ENCODE results near the gene CCDC180. TPM values are rescaled to one million over a fixed set of nuclear protein-coding genes. Genes with fewer than 3 reads are reported as not detected.

Gene CCDC180
- polyA plus RNA-seq, 1 of the 3 experiments (the other 2 are of a cell fraction): 1.0 TPM

- CTCF ChIA-PET: no interaction called here
- no peaks in the 10 kb centered on the region for H3K79me2 ChIP-seq (ENCODE audit: insufficient read depth)
- H3K9ac ChIP-seq: no peak overlapping the region
- POLR2A ChIA-PET: no interaction called here
- WGBS (ENCODE audit: low lambda C conversion rate): 91% methylated on average over 29 of the region's 29 CpGs
- no peak overlapping the region for H3K4me3 ChIP-seq (ENCODE audit: low read depth in 2 of 2, low read length in 1 of 2)
- no peak overlapping the region for H3K4me2 ChIP-seq
- no peaks in the 10 kb centered on the region for H4K20me1 ChIP-seq (ENCODE audit: insufficient read depth)
- H3K36me3 ChIP-seq (replicated peaks in 1 of 2; ENCODE audit: control insufficient read depth in 1 of 2, insufficient read depth in 2 of 2, low read length in 1 of 2): no peaks in the 10 kb centered on the region
- H3K9me3 ChIP-seq: no peaks in the 10 kb centered on the region
- TF ChIP-seq IRF3 (IDR thresholded peaks at IDR 0.05; ENCODE audit: low read depth, low read length): no peak
- no peak for TF ChIP-seq SIN3A (IDR thresholded peaks at IDR 0.05; ENCODE audit: borderline replicate concordance, low read depth, low read length)
- TF ChIP-seq EP300 (IDR thresholded peaks at IDR 0.05; ENCODE audit: borderline replicate concordance in 1 of 2, low read depth in 1 of 2, low read length in 1 of 2): no peak
- no peak for TF ChIP-seq MXI1 (IDR thresholded peaks at IDR 0.05; ENCODE audit: low read depth, low read length)
- TF ChIP-seq JUND (IDR thresholded peaks at IDR 0.05): no peak
- no peak for TF ChIP-seq REST (IDR thresholded peaks at IDR 0.05; ENCODE audit: low read depth, low read length)
- no peak for TF ChIP-seq RXRA (IDR thresholded peaks at IDR 0.05; ENCODE audit: borderline replicate concordance, low read depth)
- no peak for TF ChIP-seq MEF2A (IDR thresholded peaks at IDR 0.05; ENCODE audit: borderline replicate concordance, low read depth)
- TF ChIP-seq ZBTB33 (IDR thresholded peaks at IDR 0.05; ENCODE audit: borderline replicate concordance, low read depth): no peak
- no peak for TF ChIP-seq RCOR1 (IDR thresholded peaks at IDR 0.05; ENCODE audit: low read length)
- no peak for TF ChIP-seq FOXM1 (IDR thresholded peaks at IDR 0.05; ENCODE audit: low read depth)
- TF ChIP-seq TCF12 (IDR thresholded peaks at IDR 0.05): no peak
- TF ChIP-seq MAX (IDR thresholded peaks at IDR 0.05; ENCODE audit: low read depth): no peak
- TF ChIP-seq NFIC (IDR thresholded peaks at IDR 0.05; ENCODE audit: borderline replicate concordance): no peak
- H3F3A ChIP-seq (replicated peaks; ENCODE audit: insufficient read depth): no peaks in the 10 kb centered on the region
- no peak overlapping the region for H2AFZ ChIP-seq (ENCODE audit: low read depth)
- H3K27ac ChIP-seq (ENCODE audit: low read depth in 2 of 2, low read length in 1 of 2): no peak overlapping the region
- no peaks in the 10 kb centered on the region for H3K27me3 ChIP-seq (ENCODE audit: insufficient read depth)
- no peak for DNase-seq
- H3K9me2 ChIP-seq: no peaks in the 10 kb centered on the region
- no peaks in the 10 kb centered on the region for H3K4me1 ChIP-seq (ENCODE audit: control insufficient read depth in 1 of 2, insufficient read depth in 2 of 2, low read depth in 1 of 2, low read length in 1 of 2)
Observed at GRCh38 chr9:97271292-97271691, 36.2 kb upstream of the CCDC180 start.

Data from SK-N-SH (cell line).